GM06990 (cell line): ENCODE results near the gene CDK2.
A peak's percentile ranks its signal among the peaks of the same experiment; 100 is the strongest.
"Not testable (repeated sequence)": the region's sequence is repeated elsewhere in the genome, so short reads cannot be mapped to it uniquely, and the experiment has no call there.

Experiments used
- DNase-seq: peaks from one replicate; pipeline ENCODE4 v3.0.0-alpha.2; 2011; ENCODE audit not compliant: insufficient read length; ENCODE audit errors: extremely low read depth
- H3K27me3 ChIP-seq: replicated peaks from 2 replicates; pipeline ENCODE4 v1.6.0; 2011; ENCODE audit warnings: low read length; ENCODE audit not compliant: control insufficient read depth, insufficient read depth
- H3K36me3 ChIP-seq: 2 replicates; pipeline ENCODE4 v1.5.1; 2011; ENCODE audit warnings: low read length; ENCODE audit not compliant: control insufficient read depth, insufficient read depth
- H3K4me3 ChIP-seq: replicated peaks from 2 replicates; pipeline ENCODE4 v1.5.1; 2011; ENCODE audit warnings: low read depth, mild to moderate bottlenecking, control low read depth, low read length
- TF ChIP-seq, protein P1 (sequence below): IDR thresholded peaks from 2 replicates; pipeline ENCODE4 v1.5.1; 2011; ENCODE audit warnings: low read length, control low read depth, mild to moderate bottlenecking, inconsistent platforms; ENCODE audit not compliant: insufficient read depth, poor library complexity, severe bottlenecking

Gene CDK2

DNA sequence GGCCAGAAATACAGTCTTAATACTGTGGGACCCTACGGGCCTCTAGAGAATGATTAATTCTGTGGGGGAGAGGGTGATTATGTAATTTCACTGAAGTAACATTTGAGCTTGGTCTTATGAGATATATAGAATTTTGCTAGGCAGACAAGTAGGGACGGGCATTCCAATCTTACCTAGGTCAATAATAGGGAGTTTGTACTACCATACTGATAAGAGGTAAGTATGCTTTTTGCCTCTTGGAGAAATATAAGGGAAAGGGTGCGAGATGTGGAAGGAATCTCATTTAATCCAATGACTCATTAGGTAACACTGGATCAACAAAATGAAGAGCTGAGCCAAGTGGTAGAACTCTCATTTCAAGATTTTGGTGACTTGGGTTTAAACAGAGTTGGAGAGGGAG, 12.4 kb downstream of the CDK2 start:
- Histone ChIP-seq H3K27me3 (no peaks in the 10 kb centered on the region), H3K4me3 (no peak overlapping the region), H3K36me3 (peaks cover 6% of the 10 kb centered on the region)
- DNase-seq = no peak
- TF ChIP-seq, protein P1, sequence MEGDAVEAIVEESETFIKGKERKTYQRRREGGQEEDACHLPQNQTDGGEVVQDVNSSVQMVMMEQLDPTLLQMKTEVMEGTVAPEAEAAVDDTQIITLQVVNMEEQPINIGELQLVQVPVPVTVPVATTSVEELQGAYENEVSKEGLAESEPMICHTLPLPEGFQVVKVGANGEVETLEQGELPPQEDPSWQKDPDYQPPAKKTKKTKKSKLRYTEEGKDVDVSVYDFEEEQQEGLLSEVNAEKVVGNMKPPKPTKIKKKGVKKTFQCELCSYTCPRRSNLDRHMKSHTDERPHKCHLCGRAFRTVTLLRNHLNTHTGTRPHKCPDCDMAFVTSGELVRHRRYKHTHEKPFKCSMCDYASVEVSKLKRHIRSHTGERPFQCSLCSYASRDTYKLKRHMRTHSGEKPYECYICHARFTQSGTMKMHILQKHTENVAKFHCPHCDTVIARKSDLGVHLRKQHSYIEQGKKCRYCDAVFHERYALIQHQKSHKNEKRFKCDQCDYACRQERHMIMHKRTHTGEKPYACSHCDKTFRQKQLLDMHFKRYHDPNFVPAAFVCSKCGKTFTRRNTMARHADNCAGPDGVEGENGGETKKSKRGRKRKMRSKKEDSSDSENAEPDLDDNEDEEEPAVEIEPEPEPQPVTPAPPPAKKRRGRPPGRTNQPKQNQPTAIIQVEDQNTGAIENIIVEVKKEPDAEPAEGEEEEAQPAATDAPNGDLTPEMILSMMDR = no peak

DNA sequence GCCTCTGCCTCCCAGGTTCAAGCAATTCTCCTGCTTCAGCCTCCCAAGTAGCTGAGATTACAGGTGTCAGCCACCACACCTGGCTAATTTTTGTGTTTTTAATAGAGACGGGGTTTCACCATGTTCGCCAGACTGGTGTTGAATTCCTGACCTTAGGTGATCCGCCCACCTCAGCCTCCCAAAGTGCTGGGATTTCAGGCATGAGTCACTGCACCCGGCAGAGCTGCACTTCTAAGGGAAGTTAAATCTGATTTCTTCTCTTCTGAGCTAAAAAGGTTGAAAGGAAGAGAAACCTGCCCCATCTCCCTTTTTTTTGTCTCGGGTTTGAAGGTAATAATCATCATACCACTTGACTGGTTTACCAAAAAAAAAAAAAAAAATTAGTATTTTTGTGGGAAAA, 15.3 kb downstream of the CDK2 start:
- DNase-seq, H3K36me3 ChIP-seq, H3K27me3 ChIP-seq, H3K4me3 ChIP-seq: not testable (repeated sequence)

DNA sequence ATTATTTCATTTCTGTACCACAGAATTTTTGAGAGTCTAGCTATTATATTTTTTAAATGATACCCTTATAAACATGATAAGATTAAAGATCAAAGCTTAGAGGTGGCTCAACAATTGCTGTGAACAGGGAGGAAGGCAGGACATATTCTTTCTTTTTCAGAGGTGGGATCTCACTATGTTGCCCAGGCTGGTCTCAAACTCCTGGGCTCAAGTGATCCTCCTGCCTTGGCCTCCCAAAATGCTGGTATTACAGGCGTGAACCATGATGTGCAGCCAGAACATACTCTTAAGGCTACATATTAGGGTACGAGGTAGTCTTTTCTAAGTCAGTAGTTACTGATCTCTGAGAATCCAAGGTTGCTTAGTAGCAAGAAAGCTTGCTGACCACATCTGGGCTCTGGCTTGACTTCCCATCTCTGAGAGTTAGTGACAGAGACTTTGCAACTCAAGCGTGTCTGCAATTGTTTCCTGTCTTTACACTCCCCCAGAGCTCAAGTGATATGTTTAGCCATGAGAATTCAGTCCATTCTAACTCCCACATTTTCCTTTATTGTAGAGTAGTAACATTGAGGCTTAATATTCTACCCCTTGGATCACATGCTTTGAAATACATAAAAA, 15.8 kb downstream of the CDK2 start:
- peak; percentile 51 for DNase-seq
- H3K27me3 ChIP-seq = no peaks in the 10 kb centered on the region
- no peak overlapping the region; the same call in 1 of the 2 replicates for H3K4me3 ChIP-seq
- peaks cover 5% of the 10 kb centered on the region for H3K36me3 ChIP-seq
- TF ChIP-seq, protein P1 = no peak

DNA sequence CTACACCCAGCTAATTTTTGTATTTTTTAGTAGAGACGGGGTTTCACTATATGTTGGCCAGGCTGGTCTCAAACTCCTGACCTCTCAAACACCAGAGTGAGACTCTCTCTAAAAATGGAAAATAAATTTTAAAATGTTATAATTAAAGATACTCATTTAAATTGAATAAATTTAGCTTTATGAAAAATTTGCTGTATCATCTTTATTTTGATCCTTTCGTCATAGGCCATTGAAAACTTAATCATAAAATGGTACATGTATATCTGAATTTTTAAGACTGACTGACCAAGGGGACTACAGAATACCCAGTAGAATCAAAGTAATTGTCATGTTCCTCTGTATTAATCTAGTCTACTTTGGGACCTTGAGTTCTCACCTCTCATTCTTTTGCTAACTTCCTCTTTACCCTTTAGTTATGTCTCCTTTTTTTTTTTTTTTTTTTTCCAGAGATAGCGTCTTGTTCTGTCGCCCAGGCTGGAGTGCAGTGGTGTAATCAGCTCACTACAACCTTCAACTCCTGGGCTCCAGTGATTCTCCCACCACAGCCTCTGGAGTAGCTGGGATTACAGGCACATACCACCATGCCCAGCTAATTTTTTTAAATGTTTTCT, 16.7 kb downstream of the CDK2 start:
- H3K36me3 ChIP-seq = peaks cover 8% of the 10 kb centered on the region
- no peak for DNase-seq
- TF ChIP-seq, protein P1 = no peak
- H3K27me3 ChIP-seq = no peaks in the 10 kb centered on the region
- no peak overlapping the region for H3K4me3 ChIP-seq

DNA sequence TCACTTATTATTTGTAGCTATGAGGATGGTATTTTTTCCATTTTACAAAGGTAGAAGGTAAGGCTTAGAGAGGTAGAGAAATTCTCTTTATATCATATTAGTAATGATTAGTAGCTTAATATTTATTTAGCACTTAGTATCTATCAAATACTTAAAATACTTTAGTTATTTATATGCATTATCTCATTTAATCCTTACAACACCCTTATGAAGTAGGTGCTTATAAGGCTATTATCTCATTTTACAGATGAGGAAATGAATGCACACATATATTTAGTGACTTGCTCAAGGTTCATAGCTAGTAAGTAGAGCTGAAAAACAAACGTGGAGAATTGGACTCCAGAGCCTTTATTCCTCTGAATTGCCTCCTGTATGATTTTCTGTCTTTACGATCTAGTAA, 18.2 kb downstream of the CDK2 start:
- H3K27me3 ChIP-seq = no peaks in the 10 kb centered on the region
- no peak overlapping the region for H3K4me3 ChIP-seq
- DNase-seq = no peak
- H3K36me3 ChIP-seq = peaks cover 10% of the 10 kb centered on the region
- TF ChIP-seq, protein P1 = no peak

DNA sequence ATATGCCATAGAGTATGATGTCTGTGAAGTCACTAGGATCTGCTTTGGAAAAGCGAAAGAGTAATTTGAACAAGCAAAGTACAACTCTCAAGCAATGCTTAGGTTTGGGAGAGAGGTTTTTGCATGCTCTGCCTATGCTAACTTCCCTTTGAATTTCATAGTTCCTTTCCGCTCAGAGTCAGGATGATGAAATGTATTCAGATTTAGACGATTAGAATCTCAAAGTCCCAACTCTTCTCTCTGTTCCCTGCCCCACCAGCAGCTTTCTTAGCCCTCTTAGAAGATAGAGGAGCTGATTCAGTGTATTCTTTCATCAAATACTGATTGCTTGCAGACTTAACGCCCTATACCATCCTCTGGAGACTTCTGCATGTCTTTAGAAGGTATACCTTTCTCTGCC, 18.7 kb downstream of the CDK2 start:
- Histone ChIP-seq H3K27me3 (no peaks in the 10 kb centered on the region), H3K4me3 (no peak overlapping the region), H3K36me3 (peaks cover 11% of the 10 kb centered on the region)
- no peak for DNase-seq
- TF ChIP-seq, protein P1 = no peak

DNA sequence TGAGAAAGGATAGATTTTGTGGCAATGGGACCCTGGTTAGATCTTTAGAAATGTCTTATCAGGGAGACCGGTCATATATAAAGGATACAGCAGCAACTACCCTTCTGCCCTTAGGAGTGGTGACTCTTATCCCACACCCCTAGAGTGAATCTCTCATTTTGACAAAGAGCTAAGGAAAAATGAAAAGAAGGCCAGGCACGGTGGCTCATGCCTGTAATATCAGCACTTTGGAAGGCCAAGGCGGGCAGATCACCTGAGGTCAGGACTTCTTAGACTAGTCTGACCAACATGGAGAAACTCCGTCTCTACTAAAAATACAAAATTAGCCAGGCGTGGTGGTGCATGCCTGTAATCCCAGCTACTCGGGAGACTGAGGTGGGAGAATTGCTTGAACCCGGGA, 19.3 kb downstream of the CDK2 start:
- H3K27me3 ChIP-seq, H3K4me3 ChIP-seq, DNase-seq: not testable (repeated sequence)
- H3K36me3 ChIP-seq = peaks cover 16% of the 10 kb centered on the region
